ENCODE measurements around the gene KCNQ1.

DNA sequence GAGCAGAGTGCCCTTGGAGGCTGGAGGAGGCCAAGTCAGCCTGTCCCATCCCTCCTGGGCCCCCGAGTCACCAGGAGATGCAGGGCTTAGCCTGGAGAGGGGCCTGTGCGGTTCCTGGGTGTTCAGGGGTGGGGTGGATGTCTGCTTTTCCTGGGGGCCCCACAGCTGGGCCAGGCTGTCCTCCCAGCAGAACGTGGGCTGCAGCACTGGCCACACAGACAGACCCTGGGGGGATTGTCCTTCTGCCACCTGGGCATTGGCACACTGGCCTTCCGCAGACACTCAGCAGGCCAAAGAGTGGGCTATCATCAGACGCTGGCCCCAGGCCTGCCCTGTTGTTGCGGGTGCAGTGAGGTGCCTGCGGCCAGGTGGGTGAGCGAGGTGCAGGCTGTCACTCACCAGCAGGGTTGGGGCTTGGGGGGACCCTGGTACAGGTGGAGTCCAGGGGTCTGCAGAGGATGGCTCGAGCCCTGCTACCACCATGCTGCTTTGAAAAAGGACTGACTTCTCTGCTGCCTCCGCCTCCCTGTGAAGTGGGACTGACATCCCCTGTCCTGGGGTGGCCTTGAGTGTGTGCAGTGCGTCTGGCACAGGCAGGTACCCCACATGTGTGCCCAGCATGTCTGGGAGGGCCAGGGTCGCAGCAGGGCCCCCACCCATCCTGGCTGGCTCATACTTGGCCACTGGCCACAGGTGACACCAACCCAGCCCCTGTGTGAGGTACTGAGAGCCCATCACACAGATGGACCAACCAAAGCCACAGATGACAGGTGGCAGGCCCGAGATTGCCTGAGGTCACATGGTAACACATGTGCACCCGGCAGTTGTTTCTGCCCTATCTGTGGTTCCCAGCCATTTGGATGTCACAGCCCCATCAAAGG is 294.0 kb downstream of the KCNQ1 start:
- no peak for TF ChIP-seq POLR2A (IDR thresholded peaks at IDR 0.05; ENCODE audit: low read length)
- TF ChIP-seq GATA1 (IDR thresholded peaks at IDR 0.05; ENCODE audit: low read depth, low read length), result no peak
